ENCODE results near the gene PLTP.
"Not testable (repeated sequence)": the region's sequence is repeated elsewhere in the genome, so short reads cannot be mapped to it uniquely, and the experiment has no call there.

The PLTP gene

DNA sequence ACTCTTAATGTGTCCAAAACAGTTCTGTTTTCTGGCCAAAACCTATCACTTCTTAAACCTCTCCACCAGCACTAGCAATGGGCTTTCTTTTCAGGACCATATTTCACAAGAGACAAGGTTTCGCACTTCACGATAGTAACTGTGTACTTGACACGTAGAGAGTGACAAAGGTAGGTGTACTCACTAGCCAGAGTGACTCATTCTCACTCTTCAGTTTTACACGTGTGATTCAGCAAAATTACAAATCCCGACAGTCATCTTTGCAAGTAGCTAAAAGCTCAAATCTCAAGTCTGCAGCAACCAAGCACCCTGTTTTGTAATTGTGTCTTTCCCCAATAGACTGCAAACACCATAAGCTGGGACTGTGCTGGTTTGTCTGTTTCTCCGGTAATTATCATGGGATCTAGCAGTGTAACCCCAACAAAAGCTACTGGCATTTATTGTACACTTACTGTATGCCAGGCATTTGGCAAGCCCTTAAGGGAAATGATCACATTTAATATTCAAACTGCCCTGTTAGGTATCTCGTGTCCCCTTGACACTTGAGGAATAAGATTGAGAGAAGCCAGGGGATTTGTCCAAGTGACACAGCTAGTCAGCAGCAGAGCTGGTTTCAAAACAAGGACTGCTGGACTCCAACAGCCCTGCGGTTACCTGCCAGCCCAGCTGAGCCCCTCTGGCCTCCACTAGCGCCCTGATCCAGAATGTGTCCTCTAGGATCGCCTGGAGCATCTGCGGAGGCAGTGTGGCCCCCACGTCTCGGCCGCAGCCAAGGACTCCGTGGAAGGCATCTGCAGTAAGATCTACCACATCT is 32.4 kb upstream of the PLTP start:
- DNase-seq: peak; percentile 14

DNA sequence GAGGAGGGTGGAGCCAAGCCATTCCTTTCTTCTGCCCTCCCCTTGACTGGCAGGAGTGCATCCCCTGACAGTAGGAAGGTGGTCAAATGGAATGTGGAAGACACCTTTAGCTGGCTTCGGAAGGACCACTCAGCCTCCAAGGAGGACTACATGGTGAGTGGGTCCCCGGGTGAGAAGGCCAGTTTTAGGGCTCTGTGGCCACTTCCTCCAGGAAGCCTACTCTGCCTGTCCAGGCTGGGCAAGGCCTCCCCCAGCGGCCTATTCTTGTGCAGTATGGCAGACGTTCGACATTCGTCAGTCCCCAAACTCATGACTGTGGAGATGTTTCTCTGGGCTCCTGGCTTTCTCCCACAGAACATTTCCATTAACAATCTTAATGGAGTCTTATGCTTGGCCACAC is 31.7 kb upstream of the PLTP start:
- DNase-seq: no peak

DNA sequence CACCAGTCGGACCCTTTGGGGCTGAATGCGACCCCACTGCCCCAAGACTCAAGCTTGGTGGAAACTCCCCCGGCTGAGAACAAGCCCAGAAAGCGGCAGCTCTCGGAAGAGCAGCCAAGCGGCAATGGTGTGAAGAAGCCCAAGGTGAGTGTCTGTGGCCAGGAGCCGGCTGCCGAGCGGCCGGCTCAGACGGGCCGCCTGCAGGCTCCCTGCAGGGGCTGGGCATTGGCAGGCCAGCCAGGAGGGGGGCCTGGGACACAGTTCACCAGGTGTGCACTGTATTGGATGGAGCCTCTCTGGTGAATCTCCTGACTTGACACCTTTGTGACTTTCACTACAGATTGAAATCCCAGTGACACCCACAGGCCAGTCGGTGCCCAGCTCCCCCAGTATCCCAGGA is 28.5 kb upstream of the PLTP start:
- DNase-seq: no peak

DNA sequence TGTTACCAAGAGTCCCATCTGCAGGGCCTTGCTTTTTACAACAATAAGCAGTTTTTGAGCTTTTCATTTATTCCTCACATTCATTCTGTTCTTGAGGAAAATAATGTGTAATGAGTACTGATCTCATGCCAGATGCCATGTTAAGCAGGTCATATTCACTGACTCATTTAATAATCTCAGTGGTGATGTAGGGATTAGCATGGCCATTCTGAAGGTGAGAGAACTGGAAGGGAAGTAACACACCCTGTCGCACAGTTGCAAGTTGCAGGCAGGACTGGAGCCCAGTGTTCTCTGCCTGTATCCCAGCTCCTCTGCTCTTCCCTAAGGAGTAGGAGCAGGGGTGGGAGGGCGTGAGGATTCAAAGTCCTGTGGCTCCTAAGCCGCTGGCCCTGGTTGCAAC is 28.1 kb upstream of the PLTP start:
- no peak for DNase-seq

DNA sequence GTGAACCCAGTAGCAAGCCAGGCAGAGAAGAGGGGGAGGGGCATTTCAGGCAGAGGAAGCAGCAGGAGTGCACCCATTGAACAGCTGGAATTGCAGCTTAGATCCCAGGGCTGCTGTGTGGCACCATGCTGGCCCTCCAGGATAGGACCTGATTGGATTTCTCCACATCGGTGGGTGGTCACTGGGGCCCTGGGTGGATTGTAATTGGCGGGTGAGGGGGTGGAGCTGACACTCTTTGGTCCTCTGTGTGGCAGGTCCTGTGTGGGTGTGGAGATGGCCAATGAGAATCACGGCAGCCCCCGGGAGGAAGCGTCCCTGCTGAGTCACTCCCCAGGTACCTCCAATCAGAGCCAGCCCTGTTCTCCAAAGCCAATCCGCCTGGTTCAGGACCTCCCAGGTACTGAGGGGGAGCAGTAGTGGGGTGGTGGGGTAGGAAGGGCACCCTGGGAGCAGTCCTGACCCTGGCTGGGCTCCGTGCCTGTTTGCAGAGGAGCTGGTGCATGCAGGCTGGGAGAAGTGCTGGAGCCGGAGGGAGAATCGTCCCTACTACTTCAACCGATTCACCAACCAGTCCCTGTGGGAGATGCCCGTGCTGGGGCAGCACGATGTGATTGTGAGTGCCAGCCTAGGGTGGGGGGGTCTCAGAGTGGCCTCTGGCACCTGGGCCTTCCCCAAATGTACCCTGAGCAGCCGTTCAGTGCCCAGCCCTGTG is 26.9 kb upstream of the PLTP start:
- DNase-seq: no peak

DNA sequence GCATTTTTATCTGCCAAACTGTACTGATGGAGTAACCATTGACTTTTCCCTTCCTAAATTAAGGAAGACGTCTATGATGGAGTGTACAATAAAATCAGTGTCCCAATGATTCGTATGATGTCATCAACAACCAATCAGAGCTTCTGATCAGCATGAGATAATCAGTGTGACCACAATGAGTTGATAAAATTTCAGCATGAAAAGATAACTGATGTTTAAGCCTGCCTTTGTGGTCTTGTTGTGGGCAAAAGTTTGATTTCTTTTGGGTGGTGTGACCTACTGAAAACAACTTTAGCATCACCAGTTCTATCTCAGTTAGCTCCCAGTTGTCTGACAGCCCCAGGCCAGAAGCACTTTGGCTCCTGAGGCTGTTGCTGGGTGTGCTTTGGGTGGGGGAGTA is 25.8 kb upstream of the PLTP start:
- peak; percentile 16 for DNase-seq

DNA sequence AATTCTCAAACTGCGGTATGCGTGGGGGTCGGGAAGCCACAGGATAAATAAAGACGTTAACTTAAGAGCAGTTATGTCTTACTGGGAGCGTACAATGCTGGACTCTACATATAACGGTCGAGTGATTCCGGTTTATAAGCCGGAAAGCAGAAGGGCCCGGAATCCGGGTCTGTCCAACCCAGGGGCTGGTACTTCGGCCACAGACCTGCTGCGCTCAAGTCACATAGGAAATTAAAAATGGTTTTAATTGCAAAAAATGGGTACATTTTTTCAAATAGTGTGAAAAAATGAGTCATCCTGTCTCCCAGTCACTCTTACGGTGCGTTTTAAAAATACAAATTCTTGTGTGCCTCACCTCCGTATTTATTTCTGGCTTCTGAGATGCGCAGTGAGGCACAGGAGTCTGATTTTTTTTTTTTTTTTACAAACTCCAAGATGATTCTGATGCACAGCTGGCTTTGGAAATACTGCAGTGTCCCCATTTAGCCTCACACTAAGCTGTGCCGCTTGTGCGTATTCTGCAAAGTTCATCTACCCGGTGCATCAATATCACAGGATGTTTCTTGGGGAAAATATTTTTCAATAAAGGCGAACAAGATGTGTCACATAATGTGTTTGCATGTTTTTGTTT is 23.6 kb upstream of the PLTP start:
- no peak for DNase-seq

DNA sequence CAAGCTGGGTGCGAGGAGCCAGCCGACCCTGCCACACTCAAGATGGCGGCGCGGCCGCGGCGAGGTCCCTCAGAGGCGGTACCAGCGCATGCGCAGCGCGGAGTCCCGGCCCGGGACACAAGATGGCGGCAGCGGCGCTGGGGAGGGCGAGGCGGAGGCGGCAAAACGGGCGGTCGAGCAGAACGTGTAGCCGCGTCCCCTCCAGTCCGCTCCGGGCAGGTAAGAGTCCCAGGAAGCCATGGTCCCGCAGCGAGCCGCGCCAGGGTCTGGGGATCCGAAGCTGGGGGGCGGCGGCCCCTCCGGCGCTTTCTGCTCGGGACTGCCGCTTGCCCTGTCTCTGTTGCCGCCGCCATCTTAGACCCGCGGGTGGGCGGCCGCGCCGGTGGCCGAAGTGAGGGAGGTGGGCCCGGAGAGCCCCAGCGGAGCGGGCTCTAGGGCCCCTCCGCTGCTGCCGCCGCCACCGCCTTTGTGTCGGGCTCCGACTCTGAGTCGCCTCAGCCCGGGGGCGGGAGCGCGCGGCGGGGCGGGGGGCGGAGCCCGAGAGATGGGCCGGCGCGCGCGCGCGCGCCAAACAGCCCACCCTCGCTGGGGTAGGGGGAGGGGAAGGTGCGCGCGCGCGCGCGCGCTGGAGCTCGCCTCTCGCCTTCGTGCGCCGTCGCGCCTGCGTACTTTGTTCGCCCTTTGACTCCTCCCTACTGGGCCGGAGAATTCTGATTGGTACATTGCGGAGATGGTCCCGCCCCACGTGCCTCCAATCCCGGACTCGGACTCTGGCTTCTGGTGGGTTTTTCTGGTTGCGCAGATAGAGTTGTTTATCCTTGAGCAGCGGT is 22.8 kb upstream of the PLTP start, which contains the start of gene PCIF1:
Gene PCIF1, plus strand, starts transcription at position 98 of the 830 bp plus-strand sequence. CDS start 4,317 bp downstream, outside the sequence.
- peak; percentile 97 for DNase-seq

DNA sequence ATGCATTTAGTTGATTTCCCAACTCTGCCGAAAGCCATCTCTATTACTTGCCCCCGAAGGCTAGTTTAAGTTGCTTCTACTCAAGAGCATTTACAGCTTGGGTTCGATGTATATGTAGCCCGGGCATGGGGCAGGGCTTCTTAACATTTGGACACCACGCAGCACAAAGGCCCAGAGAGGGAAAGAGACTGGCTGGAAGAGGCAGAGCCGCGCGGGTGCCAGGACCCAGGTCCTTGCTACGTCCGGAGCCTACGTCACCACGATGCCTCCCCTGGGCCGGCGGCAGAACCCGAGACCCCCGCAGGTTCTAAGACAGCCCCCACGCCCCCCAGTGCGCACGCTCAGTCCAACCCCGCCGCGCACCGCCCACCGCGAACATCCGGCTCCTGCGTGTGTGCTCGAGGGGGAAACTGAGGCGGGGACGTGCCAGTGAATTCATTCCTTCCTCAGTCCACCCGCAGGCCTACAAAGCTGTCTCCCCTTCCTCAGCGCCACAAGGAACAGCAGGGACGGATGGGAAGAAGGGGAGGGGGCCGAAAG is 22.2 kb upstream of the PLTP start:
- peak; percentile 39 for DNase-seq

DNA sequence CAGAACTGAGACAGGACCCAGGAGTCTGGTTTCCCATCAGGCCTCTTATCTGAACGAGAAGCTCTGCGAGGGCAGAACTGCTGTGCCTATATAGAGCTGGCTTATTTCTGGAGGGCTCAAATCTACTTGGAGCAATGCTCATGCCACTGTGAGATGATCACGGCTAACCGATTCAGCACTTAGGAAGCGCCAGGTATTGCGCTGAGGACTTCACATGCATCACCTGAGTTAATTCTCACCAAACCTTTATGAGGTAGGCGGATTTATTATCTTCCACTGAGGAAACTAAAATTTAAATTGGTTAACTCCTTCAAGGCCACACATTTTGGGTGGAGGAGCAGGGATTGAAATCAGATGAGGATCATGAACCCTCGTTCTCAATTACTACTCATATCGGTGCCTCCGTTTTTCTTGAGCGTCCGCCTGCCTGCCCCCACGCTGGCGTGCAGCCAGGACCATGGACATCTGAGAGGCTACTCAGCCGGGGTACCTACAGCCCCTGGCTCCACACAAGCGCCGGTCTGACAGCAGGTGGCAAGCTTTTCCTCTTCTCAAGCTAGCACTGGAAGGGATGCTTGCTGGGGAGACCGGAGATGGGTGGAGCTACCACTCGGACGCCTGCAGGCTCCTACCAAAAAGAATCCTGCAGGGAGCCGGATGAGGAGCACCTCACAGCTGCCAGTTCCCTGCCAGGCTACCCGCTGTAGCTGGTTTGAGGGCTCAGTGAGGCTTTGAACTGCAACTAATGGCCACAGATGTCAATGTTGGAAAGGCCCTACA is 21.5 kb upstream of the PLTP start:
- peak; percentile 72 for DNase-seq

DNA sequence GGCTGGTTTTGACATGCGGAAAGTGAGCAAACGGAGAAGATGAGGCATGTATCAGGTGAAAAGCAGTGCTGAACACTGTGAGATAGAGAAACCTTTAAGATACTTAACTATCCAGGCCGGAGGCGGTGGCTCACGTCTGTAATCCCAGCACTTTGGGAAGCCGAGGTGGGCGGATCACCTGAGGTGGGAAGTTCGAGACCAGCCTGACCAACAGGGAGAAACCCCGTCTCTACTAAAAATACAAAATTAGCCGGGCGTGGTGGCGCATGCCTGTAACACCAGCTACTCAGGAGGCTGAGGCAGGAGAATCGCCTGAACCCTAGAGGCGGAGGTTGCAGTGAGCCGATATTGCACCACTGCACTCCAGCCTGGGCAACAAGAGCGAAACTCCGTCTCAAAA is 19.7 kb upstream of the PLTP start:
- DNase-seq: not testable (repeated sequence)

DNA sequence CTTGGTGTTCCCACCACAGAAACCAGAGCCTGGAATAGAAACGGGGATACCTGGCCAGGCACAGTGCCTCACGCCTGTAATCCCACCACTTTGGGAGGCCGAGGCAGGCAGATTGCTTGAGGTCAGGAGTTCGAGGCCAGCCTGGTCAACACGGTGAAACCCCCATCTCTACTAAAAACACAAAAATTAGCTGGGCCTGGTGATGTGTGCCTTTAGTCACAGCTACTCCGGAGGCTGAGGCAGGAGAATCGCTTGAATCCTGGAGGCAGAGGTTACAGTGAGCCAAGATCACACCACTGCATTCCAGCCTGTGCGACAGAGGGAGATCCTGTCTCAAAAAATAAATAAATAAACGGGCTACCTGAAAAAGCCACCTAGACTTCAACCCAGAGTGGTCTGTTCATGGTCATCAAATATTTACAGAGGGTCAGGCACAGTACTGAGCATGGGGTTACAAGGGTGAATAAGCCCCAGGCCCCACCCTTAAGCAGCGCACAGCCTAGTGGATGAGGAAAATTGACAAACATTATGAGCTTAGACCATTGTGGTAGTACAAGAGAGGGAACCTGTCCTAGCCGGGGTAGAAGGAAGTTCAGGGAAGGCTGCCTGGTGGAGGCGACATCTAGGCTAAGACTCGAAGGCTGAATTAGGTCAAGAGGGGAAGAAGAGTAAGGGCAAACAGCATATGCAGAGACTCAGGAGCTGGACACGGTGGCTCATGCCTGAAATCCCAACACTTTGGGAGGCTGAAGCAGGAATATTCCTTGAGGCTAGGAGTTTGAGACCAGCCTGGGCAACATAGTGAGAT is 15.3 kb upstream of the PLTP start:
- DNase-seq: no peak

DNA sequence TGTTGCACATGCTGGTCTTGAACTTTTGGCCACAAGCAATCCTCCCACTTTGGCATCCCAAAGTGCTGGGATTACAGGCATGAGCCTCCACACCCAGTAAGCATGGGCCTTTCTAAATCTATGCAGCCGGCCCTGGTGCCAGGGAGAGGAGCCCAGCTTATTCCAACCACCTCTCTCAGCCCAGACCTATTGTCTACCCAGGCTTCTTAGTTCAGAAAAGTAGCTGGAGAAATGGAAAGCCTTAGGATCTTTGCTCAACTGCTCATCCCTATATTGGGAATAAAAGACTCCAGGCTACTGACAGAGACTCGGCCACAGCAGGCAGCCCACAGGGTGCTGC is 14.7 kb upstream of the PLTP start:
- no peak for DNase-seq

DNA sequence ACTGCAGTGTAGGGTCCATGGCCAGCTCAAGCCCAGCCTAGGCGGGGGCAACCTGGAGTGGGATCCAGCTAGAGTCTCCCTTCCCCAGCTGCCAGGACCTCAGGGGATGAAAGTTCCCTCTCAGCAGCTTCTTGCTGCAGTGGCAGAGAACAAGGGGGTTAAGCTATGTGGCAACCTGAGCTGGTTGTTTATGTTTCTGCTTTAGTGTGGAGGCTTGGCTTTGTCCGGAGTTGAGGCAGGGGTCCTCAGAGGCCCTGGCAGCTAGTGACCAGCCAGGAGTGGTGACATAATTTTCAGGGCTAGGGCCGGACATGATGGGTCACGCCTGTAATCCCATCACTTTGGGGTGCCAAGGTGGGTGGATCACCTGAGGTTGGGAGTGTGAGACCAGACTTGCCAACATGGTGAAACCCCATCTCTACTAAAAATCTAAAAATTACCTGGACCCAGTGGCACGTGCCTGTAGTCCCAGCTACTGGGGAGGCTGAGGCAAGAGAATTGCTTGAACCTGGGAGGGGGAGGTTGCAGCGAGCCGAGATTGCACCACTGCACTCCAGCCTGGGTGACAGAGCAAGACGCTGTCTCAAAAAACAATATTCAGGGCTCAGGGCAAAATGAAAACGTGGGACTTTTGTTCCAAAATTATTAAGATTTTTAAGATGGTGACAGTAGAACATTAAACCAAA is 14.0 kb upstream of the PLTP start:
- DNase-seq: no peak

DNA sequence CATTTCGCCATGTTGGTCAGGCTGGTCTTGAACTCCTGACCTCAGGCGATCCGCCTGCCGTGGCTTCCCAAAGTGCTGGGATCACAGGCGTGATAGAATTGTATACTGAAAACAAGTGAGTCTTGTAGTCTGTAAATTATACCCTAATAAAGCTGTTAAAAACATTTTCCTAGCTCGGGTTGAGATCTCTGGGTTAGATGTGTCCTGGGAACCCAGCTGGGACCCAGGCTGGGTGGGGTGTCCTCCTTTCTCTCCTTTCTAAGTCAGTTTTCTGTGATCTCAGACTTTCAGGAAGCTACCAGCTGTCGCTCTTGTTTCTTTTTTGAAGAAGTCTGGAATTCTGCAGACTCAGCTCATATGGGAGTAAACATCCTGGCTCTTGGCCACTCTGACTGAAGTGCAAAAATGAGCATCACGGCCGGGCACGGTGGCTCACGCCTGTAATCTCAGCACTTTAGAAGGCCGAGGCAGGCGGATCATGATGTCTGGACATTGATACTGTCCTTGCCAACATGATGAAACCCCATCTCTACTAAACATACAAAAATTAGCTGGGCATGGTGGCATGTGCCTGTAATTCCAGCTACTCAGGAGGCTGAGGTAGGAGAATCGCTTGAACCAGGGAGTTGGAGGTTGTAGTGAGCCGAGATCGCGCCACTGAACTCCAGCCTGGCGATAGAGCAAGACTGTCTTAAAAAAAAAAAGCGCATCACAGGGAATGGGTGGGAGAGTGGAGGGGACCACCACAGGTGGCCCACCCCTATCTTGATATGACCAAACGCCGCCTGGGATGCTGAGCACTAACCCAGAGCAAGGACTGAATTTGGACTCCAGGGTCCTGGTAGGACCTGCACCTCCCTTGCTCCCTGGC is 12.7 kb upstream of the PLTP start:
- DNase-seq: peak; percentile 19

DNA sequence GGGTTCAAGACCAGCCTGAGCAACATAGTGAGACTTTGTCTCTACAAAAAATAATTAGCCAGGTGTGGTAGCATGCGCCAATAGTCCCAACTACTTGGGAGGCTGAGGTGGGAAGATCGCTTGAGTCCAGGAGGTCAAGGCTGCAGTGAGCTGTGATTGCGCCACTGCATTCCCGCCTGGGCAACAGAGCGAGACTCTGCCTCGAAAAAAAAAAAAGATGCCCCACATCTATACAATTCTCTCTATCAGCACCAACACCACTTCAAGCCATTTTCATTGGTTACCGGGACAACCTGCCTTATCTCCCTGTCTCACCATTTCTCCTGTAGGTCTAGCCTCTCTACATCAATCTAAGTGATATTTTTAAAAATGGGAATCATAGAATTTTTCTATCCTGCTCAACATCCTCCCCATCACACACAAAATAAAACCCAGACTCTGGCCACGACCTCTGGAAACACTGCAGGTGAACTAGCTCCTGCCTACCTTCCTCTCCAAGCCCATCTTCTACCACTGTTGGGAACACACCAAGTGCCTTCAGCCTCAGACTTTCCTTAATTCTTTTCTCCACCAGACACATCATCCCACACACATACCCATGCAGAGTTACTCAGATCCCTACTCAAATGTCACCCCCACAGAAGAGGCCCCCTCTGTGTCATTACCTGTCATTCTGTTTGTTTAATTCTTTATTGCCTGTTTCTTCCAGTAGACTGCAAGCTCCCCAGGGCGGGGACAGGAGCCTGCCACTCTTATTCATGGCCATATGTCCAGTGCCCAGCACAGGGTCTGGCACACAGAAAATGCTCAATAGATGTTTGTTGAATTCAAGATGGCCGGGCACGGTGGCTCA is 9.6 kb upstream of the PLTP start:
- DNase-seq: no peak

DNA sequence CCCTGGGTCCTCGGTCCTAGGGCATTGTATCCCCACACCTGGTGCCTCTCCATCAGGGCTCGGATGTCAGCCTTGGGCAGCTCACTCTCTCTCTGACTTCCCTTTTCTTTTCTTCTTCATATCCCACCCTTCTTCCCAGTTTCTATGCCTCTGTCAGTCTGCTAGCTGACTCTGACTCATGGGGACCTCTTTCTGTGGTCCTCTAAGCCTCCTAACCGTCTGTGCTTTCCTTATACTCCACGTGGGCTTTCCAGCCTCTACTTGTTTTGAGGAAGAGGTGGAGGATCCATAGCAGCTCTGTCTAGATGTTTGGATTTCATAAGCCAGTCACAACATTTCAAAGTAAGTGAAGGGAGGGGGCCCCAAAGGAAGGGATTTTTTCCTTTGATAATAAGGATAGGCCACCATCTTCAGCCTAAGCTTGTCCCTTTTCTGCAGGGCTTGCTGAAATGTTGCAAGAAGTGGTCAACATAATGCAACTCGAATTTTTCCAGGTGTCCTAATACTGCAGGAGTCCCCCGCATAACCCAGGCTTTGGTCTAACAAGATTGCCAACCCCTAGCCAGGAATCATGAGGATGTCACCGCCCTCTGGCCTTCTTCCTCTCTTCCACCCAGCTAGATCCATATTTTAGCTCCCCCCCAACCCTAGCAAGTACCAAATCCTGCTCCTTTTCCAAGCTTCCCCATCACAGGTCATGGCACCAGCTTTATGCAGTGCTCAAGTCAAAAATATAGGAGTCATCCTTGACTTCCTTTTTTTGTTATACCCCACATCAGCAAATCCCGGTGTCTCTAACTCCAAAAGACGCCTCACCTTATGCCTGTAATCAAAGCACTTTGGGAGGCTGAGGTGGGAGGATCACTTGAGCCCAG is 8.7 kb upstream of the PLTP start:
- no peak for DNase-seq
